GM18526 (cell line): ENCODE results near the gene PIWIL4.

Experiments
- POLR2A ChIP-seq: IDR thresholded peaks from 3 replicates; pipeline ENCODE4 v1.6.1; 2011; ENCODE audit not compliant: insufficient read length; ENCODE audit errors: extremely low read depth

PIWIL4 gene

DNA sequence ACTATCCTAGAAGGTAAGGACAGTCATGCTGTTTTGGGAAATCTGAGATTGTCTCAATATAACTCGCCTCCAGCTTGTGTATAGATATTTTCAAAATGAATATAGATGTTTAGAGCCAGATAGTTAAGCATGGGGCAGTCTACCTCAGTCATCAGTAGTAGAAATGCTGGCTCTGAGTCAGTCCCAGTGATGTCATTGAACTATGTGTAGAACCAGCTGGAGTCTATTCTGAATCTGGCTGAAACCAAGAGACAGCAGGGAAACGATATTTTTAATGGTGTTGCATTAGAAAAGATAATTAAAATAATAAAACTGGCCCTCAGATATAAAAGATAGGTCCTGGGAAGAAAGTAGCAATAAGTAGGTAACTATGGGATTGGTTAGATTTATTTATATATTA is 25.9 kb downstream of the PIWIL4 start:
- no peak for TF ChIP-seq POLR2A

DNA sequence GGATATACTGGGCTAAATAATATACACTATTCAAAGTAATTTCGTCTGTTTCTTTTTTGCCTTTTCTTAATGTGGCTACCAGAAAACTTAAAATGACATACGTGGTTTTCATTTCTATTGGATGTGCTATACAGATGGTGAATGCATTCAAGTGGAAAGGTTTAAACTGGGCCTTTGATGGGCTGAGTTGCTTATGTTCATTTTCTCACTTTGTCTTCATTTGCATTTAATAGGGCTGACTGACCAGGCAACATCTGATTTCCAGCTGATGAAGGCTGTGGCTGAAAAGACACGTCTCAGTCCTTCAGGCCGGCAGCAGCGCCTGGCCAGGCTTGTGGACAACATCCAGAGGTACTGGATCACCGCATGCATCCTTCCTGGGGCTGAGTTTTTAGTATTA is 27.9 kb downstream of the PIWIL4 start:
- TF ChIP-seq POLR2A: no peak

DNA sequence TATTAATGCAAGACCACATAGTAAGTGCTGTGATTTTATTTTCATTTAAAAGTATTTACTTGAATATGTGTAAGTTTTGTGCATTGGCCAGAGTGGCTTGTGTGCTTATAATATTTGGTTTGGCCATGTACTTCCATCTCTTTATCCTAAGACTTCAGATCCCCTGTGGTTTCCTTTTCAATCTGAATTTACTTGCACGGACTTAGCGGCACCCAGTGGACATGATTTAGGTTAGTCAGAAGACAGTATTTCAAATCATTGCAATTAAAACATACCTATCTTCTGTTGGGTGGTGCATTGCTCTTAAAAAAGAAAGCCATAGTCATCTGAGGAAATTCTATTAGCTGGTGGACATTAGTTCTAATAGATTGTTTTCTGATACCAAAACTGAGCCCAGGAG is 30.7 kb downstream of the PIWIL4 start:
- TF ChIP-seq POLR2A: no peak

DNA sequence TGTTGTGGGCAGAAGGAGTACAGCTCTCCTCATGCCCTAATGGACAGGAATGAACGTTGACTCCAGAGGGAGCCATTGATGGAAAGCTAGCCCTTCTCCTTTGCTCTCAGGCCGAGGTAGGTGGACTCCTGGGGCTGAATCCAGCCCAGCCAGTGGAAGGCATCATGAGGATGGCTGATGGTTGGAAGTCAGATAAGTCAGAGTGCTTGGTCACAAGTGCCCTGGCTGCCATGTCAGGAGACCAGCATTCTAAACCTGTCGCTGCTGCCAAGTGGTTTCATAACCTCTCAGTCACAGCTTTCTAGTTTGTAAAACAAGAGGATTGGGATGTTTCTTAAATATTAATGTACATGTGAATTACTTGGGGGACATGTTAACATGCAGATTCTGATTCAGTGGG is 32.3 kb downstream of the PIWIL4 start:
- TF ChIP-seq POLR2A: no peak

DNA sequence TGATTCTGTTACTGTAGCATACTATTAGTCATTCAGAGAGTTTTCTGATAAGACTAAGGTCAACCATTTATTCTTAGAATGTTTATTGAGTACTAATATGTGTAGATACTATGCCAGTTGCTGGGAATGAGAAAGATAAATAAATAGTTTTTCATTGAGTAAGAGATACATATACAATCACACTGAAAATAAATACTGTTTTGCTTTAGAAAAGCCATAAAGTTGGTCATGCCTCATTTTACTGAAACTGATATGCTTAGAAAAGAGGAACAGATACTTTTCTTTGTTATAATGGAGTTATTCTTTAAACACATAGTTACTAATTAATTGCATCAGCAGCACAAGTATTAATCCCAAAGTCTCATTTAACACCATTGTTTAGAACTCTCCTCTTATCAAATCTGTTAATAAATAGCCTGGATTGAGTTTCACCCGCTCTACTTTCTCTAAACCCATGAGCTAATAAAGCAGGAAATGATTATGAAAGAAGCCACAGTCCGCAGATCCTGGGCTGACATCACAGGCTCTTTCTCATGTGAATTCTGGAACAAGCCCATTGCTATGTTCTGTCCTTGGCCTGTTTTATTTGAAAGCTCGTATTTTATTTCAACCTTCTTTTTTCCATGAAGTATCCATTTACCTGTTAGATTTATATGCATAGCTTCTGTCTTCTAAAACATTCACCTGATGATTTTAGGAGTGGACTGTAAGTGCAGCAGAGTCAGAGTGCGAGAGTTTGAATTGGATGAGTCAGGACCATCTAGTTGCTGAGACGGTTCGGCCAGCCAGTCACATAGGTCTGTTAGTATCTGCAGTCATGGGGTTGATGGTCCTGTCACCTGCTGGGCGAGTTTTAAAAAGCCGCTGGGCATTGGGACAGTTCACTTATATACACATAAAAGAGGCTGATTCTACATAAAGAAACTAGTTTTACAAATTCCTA is 35.5 kb downstream of the PIWIL4 start:
- no peak for TF ChIP-seq POLR2A

DNA sequence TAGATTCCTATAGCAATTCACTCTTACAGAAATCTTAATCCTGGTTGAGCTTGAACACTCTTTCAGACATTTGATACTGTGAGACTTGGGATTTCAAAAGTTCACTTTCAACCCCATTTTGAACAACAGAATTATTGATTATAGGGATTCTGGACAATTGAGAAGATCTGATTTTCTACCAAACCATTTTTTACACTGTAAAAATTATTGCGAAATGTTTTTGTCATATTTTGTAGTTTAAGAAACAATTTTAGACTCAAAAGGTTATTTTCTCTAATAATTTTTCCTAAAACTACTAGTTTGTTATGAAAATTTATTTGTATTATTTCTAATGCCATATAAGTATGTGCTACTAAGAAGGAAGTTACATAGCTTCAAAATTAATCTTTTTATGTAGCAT is 36.4 kb downstream of the PIWIL4 start:
- TF ChIP-seq POLR2A: no peak

DNA sequence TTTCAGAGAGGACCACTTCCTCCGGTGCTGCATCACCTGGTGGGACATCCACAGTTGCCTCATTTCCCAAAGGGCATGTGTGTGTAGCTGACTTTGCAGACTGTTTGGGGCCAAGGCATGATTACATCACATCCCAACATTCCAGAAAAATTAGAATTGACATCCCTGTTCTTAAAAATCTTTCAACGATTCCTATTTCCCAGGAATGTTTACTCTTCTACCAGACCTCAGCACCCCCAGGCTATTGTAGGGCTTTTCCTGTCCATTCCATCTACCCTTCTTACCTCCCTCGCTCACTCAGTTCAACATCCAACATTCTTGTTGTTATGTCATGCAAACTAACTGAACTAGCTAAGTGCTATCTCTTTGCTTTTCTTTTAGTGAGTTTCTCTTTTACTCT is 37.3 kb downstream of the PIWIL4 start:
- no peak for TF ChIP-seq POLR2A

DNA sequence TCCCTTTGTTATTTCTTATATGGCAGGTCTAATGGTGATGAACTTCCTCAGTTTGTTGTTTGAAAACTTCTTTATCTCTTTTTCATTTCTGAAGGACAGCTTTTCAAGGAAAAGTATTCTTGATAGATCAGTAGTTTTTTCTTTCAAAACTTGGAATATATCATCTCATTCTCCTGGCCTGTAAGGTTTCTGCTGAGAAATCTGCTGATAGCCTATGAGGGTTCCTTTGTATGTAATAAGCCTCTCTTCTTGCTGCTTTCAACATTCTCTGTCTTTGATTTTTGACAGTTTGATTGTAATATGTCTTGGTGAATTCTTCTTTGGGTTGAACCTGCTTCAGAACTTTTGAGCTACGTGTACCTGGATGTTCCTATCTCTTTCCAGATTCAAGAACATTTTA is 46.0 kb downstream of the PIWIL4 start:
- TF ChIP-seq POLR2A: no peak

DNA sequence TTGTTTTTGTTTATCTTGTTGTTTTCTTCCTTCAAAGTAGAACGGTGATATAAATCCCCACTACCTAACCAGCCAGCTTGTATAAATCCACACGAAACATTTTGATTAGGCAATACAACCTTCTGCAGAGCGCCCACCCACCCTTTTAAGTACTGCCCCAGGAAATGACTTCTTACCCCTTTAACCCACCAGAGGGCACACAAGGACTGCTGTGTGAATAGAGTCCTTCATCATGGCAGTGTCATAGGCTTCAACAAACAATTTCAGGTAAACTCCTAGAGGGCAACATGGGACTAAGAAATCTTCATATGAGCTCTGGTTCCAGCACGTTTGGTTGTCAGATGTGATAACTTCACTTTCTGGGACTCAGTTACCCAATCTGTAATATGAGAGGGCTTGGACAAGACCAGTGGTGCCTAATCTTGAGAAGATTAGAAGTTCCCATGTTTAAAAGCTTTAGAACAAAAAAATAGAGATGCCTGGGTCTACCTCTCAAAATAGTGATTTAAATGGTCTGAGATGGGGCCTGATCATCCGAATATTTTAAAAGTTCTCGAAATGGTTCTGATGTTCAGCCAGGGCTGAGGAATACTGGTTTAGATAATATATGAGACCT is 56.1 kb downstream of the PIWIL4 start:
- TF ChIP-seq POLR2A: no peak

DNA sequence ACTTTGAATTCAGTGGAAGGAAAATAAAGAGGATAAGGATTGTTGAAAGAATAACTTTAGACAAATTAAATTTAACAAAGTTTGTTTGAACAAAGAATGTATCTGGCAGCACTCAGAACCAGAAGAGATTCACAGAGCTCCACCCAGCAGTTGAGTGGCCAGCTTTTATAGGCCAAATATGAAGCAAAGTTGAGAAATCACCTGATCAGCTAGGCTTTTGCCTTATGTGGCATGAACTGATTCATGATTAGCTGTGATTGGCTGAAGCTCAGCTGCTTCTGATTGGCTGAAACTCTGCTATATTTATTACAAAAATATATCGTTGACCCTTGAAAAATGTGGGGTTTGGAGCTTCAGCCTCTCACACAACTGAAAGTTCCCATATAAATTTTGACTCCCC is 62.6 kb downstream of the PIWIL4 start:
- no peak for TF ChIP-seq POLR2A

DNA sequence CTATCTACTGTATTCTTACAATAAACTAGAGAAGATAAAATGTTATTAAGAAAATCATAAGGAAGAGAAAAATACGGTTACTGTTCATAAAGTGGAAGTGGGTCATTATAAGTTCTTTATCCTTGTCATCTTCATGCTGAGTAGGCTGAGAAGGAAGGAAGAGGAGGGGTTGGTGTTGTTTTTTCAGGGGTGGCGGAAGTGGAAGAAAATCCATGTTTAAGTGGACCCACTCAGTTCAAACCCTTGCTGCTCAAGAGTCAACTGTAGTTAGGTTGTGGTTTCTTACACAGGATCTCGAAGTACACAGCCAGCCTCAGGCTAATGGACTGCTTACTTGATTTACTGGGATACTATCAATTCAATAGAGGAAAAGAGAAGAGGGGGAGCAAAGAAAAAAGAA is 63.1 kb downstream of the PIWIL4 start:
- TF ChIP-seq POLR2A: no peak

DNA sequence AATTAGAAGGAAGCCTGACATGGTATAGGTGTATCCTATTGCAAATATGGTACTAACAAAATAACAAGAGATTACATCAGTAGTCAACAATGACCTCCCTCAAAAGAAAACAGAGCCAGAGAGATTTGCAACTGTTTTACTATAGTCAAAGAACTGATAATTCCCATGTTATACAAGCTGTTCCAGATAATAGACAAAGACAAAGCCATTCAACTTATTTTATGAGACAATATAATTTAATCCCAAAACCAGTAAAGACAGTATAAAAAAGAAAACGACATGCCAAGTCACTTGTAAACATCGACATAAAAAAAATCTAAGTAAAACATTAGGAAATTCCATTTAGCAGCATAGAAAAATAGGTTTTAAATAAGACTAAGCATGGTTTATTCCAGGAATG is 65.2 kb downstream of the PIWIL4 start:
- no peak for TF ChIP-seq POLR2A

DNA sequence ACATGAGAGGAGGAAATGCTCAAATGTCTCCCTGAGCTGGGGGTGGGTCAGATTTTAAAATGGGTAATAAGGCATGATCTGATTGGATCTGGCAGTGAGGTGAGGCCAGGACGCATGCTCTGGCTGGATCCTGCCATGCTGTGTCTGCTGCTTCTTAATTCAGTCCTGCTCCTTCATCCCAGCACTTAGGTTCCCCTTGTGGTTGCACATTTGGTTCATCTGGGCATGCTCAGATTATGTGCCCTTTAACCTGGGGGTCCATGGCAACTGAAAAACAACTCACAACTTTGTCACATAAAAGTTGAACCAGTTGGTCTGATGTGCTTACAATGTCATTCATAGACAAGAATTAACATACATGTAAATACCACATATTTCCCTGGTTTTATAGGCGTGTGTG is 67.9 kb downstream of the PIWIL4 start:
- TF ChIP-seq POLR2A: no peak

DNA sequence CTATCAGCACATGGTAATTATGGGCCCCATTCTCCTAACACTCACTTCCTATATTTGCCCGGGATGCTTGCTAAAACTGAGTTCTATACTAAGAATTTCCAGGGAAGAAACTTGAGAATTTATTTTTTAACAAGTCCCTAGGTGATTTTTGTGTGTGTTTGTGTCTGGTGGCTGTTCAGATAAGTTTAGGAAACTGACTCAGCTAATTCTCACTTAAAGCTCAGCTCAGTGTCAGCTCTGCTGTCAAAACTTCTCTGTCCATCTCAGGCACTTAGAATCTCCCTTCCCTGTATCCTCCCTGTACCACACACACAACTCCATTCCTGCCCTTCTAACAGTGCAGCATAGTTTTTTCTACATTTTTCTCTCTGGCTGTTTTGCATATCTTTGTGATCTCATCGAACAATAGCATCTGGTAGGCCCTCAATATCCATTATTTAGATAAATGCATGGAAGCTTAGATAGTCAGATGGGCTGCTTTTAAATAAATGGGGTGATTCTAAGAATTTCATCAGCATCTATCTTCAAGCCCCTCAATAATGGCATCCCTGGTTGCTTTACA is 69.3 kb downstream of the PIWIL4 start:
- no peak for TF ChIP-seq POLR2A

DNA sequence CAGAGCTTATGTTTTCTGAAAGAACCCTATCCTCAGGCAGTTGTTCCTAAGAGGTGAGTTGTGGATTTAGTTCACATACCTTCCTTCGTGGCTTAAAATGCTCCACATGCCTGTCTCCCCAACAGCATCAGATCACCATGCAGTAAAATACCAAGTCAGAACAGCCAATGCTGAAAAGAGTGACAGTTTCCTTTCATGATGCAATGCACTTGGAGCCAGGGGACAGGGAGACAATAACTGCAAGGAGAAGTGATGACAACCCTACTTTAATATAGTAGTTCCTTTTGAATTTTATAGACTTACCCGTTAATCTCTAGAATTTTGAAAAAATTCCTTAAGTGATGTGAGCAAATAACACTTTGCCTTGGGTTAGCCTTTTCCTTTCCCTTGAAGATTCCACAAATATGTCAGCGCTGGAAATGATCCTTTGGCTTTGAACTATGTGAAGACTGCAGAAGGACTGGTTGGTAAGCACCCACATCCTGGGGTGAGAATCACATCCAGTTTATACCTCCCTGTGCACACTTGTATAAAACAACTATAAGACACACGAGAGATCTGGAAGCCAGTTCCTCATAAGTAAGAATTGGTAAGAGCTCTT is 71.2 kb downstream of the PIWIL4 start:
- no peak for TF ChIP-seq POLR2A

DNA sequence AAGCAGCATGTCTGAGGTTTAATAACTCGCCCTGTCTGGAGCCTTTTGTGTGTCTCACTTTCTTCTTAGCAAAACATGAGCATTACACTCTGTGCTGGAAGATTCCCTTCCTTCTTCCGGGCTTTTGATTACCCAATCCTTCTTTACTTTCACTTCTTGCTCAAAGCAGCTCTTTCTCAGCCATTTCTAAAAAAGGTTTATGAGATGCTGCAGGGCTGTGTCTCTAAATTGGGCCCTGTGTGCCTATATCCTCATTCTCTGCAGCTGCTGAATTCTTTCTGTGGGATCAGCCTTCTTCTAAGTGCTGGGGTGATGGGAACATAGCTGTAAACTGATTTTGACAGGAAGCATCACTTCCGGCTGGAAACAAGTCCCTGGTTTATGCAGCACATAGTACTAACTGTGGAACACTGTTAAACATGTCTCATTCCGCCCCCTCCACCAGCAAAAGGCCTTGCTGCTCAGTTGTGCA is 71.8 kb downstream of the PIWIL4 start:
- TF ChIP-seq POLR2A: no peak

DNA sequence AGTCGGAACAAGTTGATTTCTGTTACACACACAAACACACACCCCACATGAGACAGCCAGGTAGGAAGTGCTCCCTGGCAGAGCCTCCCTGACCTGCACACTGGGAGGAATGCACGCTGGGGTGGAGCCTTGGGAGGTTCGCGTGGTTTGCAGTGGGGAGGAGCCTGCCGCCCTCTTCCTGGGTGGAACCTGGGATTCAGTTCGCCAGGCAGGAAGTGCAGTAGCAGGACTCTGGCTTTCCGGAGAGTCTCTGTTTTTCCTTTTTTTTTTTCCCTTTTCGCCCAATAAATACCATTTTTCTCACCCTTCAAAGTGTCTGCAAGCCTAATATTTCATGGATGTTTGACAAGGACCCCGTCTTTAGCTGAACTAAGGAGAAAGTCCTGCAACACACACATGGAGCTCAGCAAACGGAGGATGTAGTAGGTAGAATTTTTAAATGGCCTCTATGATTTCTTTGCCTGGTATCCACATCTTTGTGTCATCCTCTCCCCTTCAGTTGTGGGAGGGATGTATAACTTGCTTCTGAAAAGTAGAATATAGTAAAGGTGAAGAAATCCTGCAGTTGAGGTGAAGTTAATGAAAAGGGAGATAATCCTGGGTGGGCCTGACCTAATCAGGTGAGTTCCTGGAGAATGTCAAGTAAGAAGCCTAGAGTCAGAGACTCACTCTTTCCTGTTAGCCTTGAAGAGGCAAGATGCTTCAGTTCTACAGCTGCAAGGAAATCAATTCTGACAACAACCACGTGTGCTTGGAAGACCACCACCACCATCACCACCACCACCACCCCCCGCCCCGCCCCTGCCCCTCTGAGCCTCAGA is 72.9 kb downstream of the PIWIL4 start:
- no peak for TF ChIP-seq POLR2A
